HCT116 (cell line): Measurements from ENCODE around the gene SYT3.

Experiments used
- EZH2 ChIP-seq: fragments of 200-600 bp; sonication (generic); IDR thresholded peaks from 2 replicates; pipeline ENCODE4 v1.6.1; 2017; ENCODE audit warnings: antibody characterized with exemption, mixed run types
- POLR2A ChIP-seq: IDR thresholded peaks from 2 replicates; pipeline ENCODE4 v1.7.0; 2011; ENCODE audit warnings: borderline replicate concordance; ENCODE audit not compliant: insufficient read depth, insufficient read length; ENCODE audit errors: extremely low read depth
- RAD21 ChIP-seq: IDR thresholded peaks from 2 replicates; pipeline ENCODE4 v1.6.1; 2012; ENCODE audit warnings: low read depth, mild to moderate bottlenecking
- SIN3A ChIP-seq: IDR thresholded peaks from 2 replicates; pipeline ENCODE4 v1.6.1; 2012; ENCODE audit warnings: low read depth
- TF ChIP-seq, protein P1 (sequence below): IDR thresholded peaks from 2 replicates; pipeline ENCODE4 v1.6.1; 2012; ENCODE audit warnings: low read depth
- TF ChIP-seq, protein P2 (sequence below), 3 experiments: fragments of 200-600 bp in 1 of 3; sonication (generic) in 1 of 3; IDR thresholded peaks in 2 of 3; conservative IDR thresholded peaks in 1 of 3; 2 replicates each; pipeline ENCODE4 v1.5.1; 2012 to 2017; ENCODE audit warnings: low read depth in 2 of 3, low read length in 2 of 3, antibody characterized with exemption in 1 of 3, borderline replicate concordance in 1 of 3, control low read depth in 1 of 3, mild to moderate bottlenecking in 1 of 3, mixed read lengths in 1 of 3, mixed run types in 1 of 3, moderate library complexity in 1 of 3; ENCODE audit not compliant: insufficient read depth in 1 of 3
- TF ChIP-seq, protein P3 (sequence below): IDR thresholded peaks from 2 replicates; pipeline ENCODE4 v1.6.1; 2012

DNA sequence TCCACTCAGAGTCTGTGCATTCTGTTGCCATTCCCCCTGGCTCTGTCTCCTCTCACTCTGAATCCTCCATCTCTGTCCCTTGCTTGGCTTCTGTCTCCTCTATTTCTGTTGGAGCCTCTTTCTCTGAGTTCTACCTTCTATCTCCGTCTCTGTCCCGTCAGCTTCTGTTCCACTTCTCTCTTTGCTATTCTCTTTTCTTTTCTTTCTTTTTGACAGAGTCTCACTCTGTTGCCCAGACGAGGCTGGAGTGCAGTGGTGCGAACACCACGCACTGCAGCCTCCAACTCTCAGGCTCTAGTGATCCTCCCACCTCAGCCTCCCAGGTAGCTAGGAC is 37.6 kb downstream of the SYT3 start:
- TF ChIP-seq, protein P1, sequence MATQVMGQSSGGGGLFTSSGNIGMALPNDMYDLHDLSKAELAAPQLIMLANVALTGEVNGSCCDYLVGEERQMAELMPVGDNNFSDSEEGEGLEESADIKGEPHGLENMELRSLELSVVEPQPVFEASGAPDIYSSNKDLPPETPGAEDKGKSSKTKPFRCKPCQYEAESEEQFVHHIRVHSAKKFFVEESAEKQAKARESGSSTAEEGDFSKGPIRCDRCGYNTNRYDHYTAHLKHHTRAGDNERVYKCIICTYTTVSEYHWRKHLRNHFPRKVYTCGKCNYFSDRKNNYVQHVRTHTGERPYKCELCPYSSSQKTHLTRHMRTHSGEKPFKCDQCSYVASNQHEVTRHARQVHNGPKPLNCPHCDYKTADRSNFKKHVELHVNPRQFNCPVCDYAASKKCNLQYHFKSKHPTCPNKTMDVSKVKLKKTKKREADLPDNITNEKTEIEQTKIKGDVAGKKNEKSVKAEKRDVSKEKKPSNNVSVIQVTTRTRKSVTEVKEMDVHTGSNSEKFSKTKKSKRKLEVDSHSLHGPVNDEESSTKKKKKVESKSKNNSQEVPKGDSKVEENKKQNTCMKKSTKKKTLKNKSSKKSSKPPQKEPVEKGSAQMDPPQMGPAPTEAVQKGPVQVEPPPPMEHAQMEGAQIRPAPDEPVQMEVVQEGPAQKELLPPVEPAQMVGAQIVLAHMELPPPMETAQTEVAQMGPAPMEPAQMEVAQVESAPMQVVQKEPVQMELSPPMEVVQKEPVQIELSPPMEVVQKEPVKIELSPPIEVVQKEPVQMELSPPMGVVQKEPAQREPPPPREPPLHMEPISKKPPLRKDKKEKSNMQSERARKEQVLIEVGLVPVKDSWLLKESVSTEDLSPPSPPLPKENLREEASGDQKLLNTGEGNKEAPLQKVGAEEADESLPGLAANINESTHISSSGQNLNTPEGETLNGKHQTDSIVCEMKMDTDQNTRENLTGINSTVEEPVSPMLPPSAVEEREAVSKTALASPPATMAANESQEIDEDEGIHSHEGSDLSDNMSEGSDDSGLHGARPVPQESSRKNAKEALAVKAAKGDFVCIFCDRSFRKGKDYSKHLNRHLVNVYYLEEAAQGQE, result no peak
- TF ChIP-seq, protein P2, sequence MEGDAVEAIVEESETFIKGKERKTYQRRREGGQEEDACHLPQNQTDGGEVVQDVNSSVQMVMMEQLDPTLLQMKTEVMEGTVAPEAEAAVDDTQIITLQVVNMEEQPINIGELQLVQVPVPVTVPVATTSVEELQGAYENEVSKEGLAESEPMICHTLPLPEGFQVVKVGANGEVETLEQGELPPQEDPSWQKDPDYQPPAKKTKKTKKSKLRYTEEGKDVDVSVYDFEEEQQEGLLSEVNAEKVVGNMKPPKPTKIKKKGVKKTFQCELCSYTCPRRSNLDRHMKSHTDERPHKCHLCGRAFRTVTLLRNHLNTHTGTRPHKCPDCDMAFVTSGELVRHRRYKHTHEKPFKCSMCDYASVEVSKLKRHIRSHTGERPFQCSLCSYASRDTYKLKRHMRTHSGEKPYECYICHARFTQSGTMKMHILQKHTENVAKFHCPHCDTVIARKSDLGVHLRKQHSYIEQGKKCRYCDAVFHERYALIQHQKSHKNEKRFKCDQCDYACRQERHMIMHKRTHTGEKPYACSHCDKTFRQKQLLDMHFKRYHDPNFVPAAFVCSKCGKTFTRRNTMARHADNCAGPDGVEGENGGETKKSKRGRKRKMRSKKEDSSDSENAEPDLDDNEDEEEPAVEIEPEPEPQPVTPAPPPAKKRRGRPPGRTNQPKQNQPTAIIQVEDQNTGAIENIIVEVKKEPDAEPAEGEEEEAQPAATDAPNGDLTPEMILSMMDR (IDR thresholded peaks at IDR 0.05 in 2 of 3, conservative IDR thresholded peaks at IDR 0.05 in 1 of 3; ENCODE audit: borderline replicate concordance in 1 of 3, insufficient read depth in 1 of 3, low read depth in 2 of 3, low read length in 2 of 3), result no peak
- TF ChIP-seq, protein P3, sequence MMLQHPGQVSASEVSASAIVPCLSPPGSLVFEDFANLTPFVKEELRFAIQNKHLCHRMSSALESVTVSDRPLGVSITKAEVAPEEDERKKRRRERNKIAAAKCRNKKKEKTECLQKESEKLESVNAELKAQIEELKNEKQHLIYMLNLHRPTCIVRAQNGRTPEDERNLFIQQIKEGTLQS, result no peak
- TF ChIP-seq EZH2 (no peak), POLR2A (no peak), SIN3A (no peak), RAD21 (no peak)
